HepG2 (cell line): ENCODE data around the gene ZNF3. TPM values are rescaled to one million over a fixed set of nuclear protein-coding genes. Genes with fewer than 3 reads are reported as not detected.

Experiments used
- AHR ChIP-seq: IDR thresholded peaks from 2 replicates; pipeline ENCODE4 v1.6.1; 2018; ENCODE audit warnings: missing genetic modification reagents, missing compliant biosample characterization
- CEBPB ChIP-seq: IDR thresholded peaks from 2 replicates; pipeline ENCODE4 v1.6.1; 2011; ENCODE audit warnings: low read depth, low read length, improper control_type of control experiment, borderline replicate concordance
- CREB3 ChIP-seq: sonication (generic); formaldehyde crosslinking; IDR thresholded peaks from 2 replicates; pipeline ENCODE4 v1.5.0; 2020; ENCODE audit warnings: missing genetic modification reagents
- ELF1 ChIP-seq: sonication (generic); formaldehyde crosslinking; IDR thresholded peaks from 2 replicates; pipeline ENCODE4 v1.4.0; 2020; ENCODE audit warnings: missing genetic modification reagents
- GABPB1 ChIP-seq: IDR thresholded peaks from 2 replicates; pipeline ENCODE4 v1.6.1; 2016; ENCODE audit warnings: mild to moderate bottlenecking, missing genetic modification reagents, moderate library complexity, missing compliant biosample characterization
- GFI1 ChIP-seq: sonication (generic); formaldehyde crosslinking; IDR thresholded peaks from 2 replicates; pipeline ENCODE4 v1.5.0; 2020; ENCODE audit warnings: missing genetic modification reagents, mild to moderate bottlenecking, borderline replicate concordance
- HOXD1 ChIP-seq: sonication (generic); formaldehyde crosslinking; IDR thresholded peaks from 2 replicates; pipeline ENCODE4 v1.5.0; 2020; ENCODE audit warnings: missing genetic modification reagents
- IKZF1 ChIP-seq: fragments of 450-650 bp; IDR thresholded peaks from 2 replicates; pipeline ENCODE4 v1.7.1; 2016
- MTF1 ChIP-seq: sonication (generic); formaldehyde crosslinking; IDR thresholded peaks from 2 replicates; pipeline ENCODE4 v1.5.0; 2020; ENCODE audit warnings: missing genetic modification reagents
- MXI1 ChIP-seq: IDR thresholded peaks from 3 replicates; pipeline ENCODE4 v1.6.1; 2012; ENCODE audit warnings: low read depth, low read length, inconsistent platforms, borderline replicate concordance
- PHF21A ChIP-seq: sonication (generic); formaldehyde crosslinking; IDR thresholded peaks from 2 replicates; pipeline ENCODE4 v1.5.0; 2020; ENCODE audit warnings: mild to moderate bottlenecking, missing genetic modification reagents
- POLR2A ChIP-seq, 2 experiments: IDR thresholded peaks; 2 replicates each; pipeline ENCODE4 v1.6.1; 2011; ENCODE audit warnings: low read depth in 2 of 2, low read length in 2 of 2, mild to moderate bottlenecking in 1 of 2, moderate library complexity in 1 of 2; ENCODE audit not compliant: insufficient read depth in 1 of 2
- RFX1 ChIP-seq: fragments of 450-650 bp; IDR thresholded peaks from 2 replicates; pipeline ENCODE4 v1.6.1; 2017
- SALL2 ChIP-seq: sonication (generic); formaldehyde crosslinking; IDR thresholded peaks from 2 replicates; pipeline ENCODE4 v1.8.1; 2023; ENCODE audit warnings: mild to moderate bottlenecking, missing genetic modification reagents, inconsistent platforms
- SIN3A ChIP-seq: IDR thresholded peaks from 2 replicates; pipeline ENCODE4 v1.6.1; 2011; ENCODE audit warnings: low read depth, mild to moderate bottlenecking, control low read depth, low read length, borderline replicate concordance
- SPEN ChIP-seq: sonication (generic); formaldehyde crosslinking; IDR thresholded peaks from 2 replicates; pipeline ENCODE4 v1.5.1; 2020; ENCODE audit warnings: low read depth, mild to moderate bottlenecking, missing genetic modification reagents
- TBX2 ChIP-seq: sonication (generic); formaldehyde crosslinking; IDR thresholded peaks from 2 replicates; pipeline ENCODE4 v1.5.0; 2020; ENCODE audit warnings: missing genetic modification reagents, mild to moderate bottlenecking, borderline replicate concordance
- ZC3H4 ChIP-seq: sonication (generic); formaldehyde crosslinking; IDR thresholded peaks from 2 replicates; pipeline ENCODE4 v1.4.0; 2020; ENCODE audit warnings: missing genetic modification reagents, borderline replicate concordance
- ZNF230 ChIP-seq: sonication (generic); formaldehyde crosslinking; IDR thresholded peaks from 2 replicates; pipeline ENCODE4 v1.4.0; 2020; ENCODE audit warnings: mild to moderate bottlenecking, missing genetic modification reagents
- ZNF234 ChIP-seq: sonication (generic); formaldehyde crosslinking; conservative IDR thresholded peaks from 2 replicates; pipeline ENCODE4 v1.5.1; 2020; ENCODE audit warnings: mild to moderate bottlenecking, missing genetic modification reagents
- ZNF337 ChIP-seq: sonication (generic); formaldehyde crosslinking; IDR thresholded peaks from 2 replicates; pipeline ENCODE4 v1.5.1; 2020; ENCODE audit warnings: missing genetic modification reagents, low read depth, mild to moderate bottlenecking, borderline replicate concordance
- ZNF44 ChIP-seq: sonication (generic); formaldehyde crosslinking; IDR thresholded peaks from 2 replicates; pipeline ENCODE4 v1.5.1; 2020; ENCODE audit warnings: mild to moderate bottlenecking, missing genetic modification reagents
- ZNF816 ChIP-seq: sonication (generic); formaldehyde crosslinking; IDR thresholded peaks from 2 replicates; pipeline ENCODE4 v1.8.0; 2022; ENCODE audit warnings: missing genetic modification reagents, mild to moderate bottlenecking, borderline replicate concordance
- ZSCAN31 ChIP-seq: sonication (generic); formaldehyde crosslinking; IDR thresholded peaks from 2 replicates; pipeline ENCODE4 v1.5.0; 2020; ENCODE audit warnings: low read depth, mild to moderate bottlenecking, missing genetic modification reagents
- polyA plus RNA-seq, 8 experiments: library from polyadenylated mRNA; depleted of rRNA in 3 of 8; stranded (reverse) in 7 of 8; unstranded in 1 of 8; fragments of >200 nt; fragmentation: Illumina TruSeq in 4 of 8; extraction: Trizol in 4 of 8; gene quantifications; 2 replicates each; pipeline versions ENCODE4 v1.2.1 to v1.2.3, GENCODE V29; 2011 to 2016; ENCODE audit warnings: low read depth in 4 of 8, missing spikeins in 1 of 8, mixed read lengths in 1 of 8; ENCODE audit not compliant: insufficient read depth in 1 of 8
- total RNA-seq, 5 experiments: library from RNA; depleted of rRNA; stranded (reverse); fragments of >200 nt; fragmentation: Illumina TruSeq; extraction: Trizol; gene quantifications; 2 replicates each; pipeline ENCODE4 v1.2.3, GENCODE V29; 2016; ENCODE audit warnings: low read depth in 1 of 5
- TF ChIP-seq, protein P1 (sequence below): IDR thresholded peaks from 2 replicates; pipeline ENCODE4 v1.6.1; 2016; ENCODE audit warnings: mild to moderate bottlenecking, missing biosample characterization, missing genetic modification reagents
- TF ChIP-seq, protein P2 (sequence below): sonication (generic); formaldehyde crosslinking; IDR thresholded peaks from 2 replicates; pipeline ENCODE4 v1.4.0; 2020; ENCODE audit warnings: mild to moderate bottlenecking, missing genetic modification reagents, borderline replicate concordance
- TF ChIP-seq, protein P3 (sequence below): sonication (generic); formaldehyde crosslinking; IDR thresholded peaks from 2 replicates; pipeline ENCODE4 v1.9.0; 2021; ENCODE audit warnings: missing genetic modification reagents, borderline replicate concordance

ZNF3 gene
- total and polyA plus RNA-seq, 2 of the 13 experiments (the other 11 are each of a cell fraction or from before 2014, with no cell fraction given), result 33.7 to 56.9 TPM

DNA sequence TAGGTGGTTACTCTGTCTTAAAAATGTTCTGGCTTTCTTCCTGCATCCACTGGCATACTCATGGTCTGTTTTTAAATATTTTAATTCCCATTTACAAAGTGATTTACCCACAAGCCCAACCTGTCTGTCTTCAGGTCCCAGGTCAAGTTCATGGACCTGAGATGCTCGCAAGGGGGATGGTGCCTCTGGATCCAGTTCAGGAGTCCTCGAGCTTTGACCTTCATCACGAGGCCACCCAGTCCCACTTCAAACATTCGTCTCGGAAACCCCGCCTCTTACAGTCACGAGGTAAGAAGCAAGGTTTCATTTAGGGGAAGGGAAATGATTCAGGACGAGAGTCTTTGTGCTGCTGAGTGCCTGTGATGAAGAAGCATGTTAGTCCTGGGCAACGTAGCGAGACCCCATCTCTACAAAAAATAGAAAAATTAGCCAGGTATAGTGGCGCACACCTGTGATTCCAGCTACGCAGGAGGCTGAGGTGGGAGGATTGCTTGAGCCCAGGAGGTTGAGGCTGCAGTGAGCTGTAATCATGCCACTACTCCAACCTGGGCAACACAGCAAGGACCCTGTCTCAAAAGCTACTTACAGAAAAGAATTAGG lies 57.4 kb downstream of the ZNF3 start (continued):
- TF ChIP-seq GABPB1 (CRISPR knock-in tag), result no peak; the same call in 1 of the 2 replicates
- no peak for TF ChIP-seq ZNF234
- TF ChIP-seq ZC3H4 (CRISPR knock-in tag), result no peak
- no peak for TF ChIP-seq CEBPB
- TF ChIP-seq POLR2A (IDR thresholded peaks at IDR 0.05; ENCODE audit: insufficient read depth in 1 of 2, low read depth in 2 of 2, low read length in 2 of 2), result 0 out of 4 replicates have a peak, but pooled peaks have one; percentile 19 to 23
- TF ChIP-seq TBX2 (CRISPR knock-in tag), result peak; percentile 56; the same call in 1 of the 2 replicates
- TF ChIP-seq ZNF230 (CRISPR knock-in tag), result no peak
- no peak for TF ChIP-seq SALL2 (CRISPR knock-in tag)
- TF ChIP-seq ZNF816 (CRISPR knock-in tag), result no peak
- TF ChIP-seq IKZF1, result no peak
- no peak for TF ChIP-seq CREB3
- no peak for TF ChIP-seq SPEN
- TF ChIP-seq AHR (CRISPR knock-in tag), result no peak
- TF ChIP-seq ZNF44, result no peak
- TF ChIP-seq, protein P1, sequence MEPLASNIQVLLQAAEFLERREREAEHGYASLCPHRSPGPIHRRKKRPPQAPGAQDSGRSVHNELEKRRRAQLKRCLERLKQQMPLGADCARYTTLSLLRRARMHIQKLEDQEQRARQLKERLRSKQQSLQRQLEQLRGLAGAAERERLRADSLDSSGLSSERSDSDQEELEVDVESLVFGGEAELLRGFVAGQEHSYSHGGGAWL (CRISPR knock-in tag), result no peak
- TF ChIP-seq RFX1, result no peak
- no peak; the same call in 1 of the 2 replicates for TF ChIP-seq ELF1 (CRISPR knock-in tag)
- TF ChIP-seq, protein P2, sequence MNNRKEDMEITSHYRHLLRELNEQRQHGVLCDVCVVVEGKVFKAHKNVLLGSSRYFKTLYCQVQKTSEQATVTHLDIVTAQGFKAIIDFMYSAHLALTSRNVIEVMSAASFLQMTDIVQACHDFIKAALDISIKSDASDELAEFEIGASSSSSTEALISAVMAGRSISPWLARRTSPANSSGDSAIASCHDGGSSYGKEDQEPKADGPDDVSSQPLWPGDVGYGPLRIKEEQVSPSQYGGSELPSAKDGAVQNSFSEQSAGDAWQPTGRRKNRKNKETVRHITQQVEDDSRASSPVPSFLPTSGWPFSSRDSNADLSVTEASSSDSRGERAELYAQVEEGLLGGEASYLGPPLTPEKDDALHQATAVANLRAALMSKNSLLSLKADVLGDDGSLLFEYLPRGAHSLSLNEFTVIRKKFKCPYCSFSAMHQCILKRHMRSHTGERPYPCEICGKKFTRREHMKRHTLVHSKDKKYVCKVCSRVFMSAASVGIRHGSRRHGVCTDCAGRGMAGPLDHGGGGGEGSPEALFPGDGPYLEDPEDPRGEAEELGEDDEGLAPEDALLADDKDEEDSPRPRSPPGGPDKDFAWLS (CRISPR knock-in tag), result no peak
- 0 out of 3 replicates have a peak, but pooled peaks have one; percentile 32 for TF ChIP-seq MXI1
- no peak for TF ChIP-seq ZSCAN31 (CRISPR knock-in tag)
- TF ChIP-seq SIN3A, result no peak
- no peak for TF ChIP-seq MTF1 (CRISPR knock-in tag)
- TF ChIP-seq ZNF337 (CRISPR knock-in tag), result no peak
- TF ChIP-seq HOXD1 (CRISPR knock-in tag), result no peak
- no peak for TF ChIP-seq PHF21A (CRISPR knock-in tag)
- TF ChIP-seq, protein P3, sequence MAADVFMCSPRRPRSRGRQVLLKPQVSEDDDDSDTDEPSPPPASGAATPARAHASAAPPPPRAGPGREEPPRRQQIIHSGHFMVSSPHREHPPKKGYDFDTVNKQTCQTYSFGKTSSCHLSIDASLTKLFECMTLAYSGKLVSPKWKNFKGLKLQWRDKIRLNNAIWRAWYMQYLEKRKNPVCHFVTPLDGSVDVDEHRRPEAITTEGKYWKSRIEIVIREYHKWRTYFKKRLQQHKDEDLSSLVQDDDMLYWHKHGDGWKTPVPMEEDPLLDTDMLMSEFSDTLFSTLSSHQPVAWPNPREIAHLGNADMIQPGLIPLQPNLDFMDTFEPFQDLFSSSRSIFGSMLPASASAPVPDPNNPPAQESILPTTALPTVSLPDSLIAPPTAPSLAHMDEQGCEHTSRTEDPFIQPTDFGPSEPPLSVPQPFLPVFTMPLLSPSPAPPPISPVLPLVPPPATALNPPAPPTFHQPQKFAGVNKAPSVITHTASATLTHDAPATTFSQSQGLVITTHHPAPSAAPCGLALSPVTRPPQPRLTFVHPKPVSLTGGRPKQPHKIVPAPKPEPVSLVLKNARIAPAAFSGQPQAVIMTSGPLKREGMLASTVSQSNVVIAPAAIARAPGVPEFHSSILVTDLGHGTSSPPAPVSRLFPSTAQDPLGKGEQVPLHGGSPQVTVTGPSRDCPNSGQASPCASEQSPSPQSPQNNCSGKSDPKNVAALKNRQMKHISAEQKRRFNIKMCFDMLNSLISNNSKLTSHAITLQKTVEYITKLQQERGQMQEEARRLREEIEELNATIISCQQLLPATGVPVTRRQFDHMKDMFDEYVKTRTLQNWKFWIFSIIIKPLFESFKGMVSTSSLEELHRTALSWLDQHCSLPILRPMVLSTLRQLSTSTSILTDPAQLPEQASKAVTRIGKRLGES (CRISPR knock-in tag), result no peak
- no peak; the same call in 1 of the 2 replicates for TF ChIP-seq GFI1
